ENCODE results near the gene HECW1. TPM values are rescaled to one million over a fixed set of nuclear protein-coding genes. Genes with fewer than 3 reads are reported as not detected.

The HECW1 gene
- total RNA-seq, 1 donor from 2014 or later: 68.7 TPM

DNA sequence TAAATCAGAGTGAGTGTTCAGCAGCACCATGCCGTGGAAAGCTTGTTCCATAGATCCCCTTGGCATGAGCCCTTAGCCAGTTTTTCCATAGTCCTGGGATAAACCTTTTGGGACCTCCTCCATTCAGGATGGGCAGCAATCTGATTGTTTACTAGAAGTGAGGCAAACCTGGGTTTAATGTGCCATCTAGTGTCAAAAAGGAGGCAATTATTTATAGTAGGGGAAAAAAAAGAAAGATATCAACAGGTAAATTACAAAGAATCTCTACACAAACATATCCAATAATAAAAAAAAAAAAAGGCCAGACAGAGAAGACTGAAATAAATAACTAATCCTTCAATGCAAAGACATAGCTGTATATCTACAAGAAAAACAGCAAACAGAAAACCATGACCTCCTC is 241.5 kb downstream of the HECW1 start:
- Mint-ChIP-seq H3K27me3 (ENCODE audit: unreplicated experiment) (peaks cover 4% of the 10 kb centered on the region), H3K27ac (ENCODE audit: unreplicated experiment) (no peak overlapping the region), H3K4me3 (ENCODE audit: unreplicated experiment) (no peak overlapping the region), H3K4me1 (ENCODE audit: low read depth, unreplicated experiment) (peaks cover 6% of the 10 kb centered on the region), H3K9me3 (ENCODE audit: unreplicated experiment) (peaks cover 8% of the 10 kb centered on the region), H3K36me3 (ENCODE audit: unreplicated experiment) (peaks cover 21% of the 10 kb centered on the region)
- DNase-seq: no peak
- TF ChIP-seq, protein P1, sequence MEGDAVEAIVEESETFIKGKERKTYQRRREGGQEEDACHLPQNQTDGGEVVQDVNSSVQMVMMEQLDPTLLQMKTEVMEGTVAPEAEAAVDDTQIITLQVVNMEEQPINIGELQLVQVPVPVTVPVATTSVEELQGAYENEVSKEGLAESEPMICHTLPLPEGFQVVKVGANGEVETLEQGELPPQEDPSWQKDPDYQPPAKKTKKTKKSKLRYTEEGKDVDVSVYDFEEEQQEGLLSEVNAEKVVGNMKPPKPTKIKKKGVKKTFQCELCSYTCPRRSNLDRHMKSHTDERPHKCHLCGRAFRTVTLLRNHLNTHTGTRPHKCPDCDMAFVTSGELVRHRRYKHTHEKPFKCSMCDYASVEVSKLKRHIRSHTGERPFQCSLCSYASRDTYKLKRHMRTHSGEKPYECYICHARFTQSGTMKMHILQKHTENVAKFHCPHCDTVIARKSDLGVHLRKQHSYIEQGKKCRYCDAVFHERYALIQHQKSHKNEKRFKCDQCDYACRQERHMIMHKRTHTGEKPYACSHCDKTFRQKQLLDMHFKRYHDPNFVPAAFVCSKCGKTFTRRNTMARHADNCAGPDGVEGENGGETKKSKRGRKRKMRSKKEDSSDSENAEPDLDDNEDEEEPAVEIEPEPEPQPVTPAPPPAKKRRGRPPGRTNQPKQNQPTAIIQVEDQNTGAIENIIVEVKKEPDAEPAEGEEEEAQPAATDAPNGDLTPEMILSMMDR (IDR thresholded peaks at IDR 0.05; ENCODE audit: partially characterized antibody, unreplicated experiment): no peak

DNA sequence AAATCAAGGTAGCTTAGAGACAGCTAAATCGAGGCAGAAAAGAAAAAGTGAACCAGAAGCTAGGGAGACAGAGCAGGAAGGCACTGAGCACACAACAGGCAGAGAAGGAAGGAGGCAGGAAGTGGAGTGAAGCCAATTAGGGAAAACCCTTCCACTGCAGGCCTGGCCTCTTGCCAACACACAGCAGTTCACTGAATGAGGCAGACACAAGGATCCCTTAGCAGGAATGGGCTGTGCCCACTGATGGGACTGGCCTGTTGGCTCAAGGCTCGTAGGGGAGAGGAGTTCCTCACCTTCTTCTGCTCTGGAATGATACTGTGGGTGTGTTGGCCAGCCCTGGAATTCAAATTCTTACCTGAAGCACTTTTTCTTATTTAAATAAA is 250.2 kb downstream of the HECW1 start:
- Mint-ChIP-seq H3K27me3 (ENCODE audit: unreplicated experiment) (peaks cover 10% of the 10 kb centered on the region), H3K27ac (ENCODE audit: unreplicated experiment) (peak overlapping the region; percentile 99), H3K4me3 (ENCODE audit: unreplicated experiment) (peak overlapping the region; percentile 15), H3K9me3 (ENCODE audit: unreplicated experiment) (peaks cover 18% of the 10 kb centered on the region), H3K4me1 (ENCODE audit: low read depth, unreplicated experiment) (peaks cover 26% of the 10 kb centered on the region), H3K36me3 (ENCODE audit: unreplicated experiment) (peaks cover 5% of the 10 kb centered on the region)
- peak; percentile 57 for DNase-seq
- TF ChIP-seq, protein P1 (IDR thresholded peaks at IDR 0.05; ENCODE audit: partially characterized antibody, unreplicated experiment): no peak

DNA sequence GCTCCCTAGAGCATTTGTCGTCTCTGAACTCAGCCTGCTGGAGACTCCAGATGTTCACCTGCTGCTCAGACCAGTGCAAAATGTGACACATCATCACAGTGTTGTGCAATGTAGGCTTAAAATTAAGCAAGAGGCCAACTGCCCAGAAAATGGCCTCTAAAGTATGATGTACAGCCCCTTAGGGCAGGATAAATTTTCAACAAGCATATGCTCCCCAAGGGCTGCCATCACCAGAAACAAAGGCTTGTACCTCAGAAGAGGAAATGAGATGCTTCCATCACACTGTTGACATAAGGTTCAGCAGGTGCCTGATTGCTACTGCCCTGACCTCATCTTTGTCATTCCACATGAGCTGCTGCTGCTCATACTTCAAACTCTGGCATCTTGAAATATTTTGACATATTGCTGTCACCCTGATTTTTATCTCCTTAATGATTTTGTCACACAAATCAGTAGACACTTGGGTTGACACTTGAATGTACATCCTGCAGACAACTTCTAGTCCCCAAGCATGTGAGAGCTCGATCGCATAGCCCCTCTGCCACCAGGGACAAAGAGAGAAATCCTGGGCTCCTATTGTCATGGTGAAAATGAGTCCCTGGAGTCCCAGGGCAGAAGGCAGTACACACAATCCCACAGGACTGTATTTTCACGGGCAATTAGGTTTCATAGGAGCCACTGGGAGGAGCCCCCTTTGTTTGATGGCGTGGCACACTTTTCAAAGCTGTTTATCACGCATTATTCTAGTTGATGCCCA is 250.8 kb downstream of the HECW1 start:
- peak; percentile 37 for DNase-seq
- H3K4me1 Mint-ChIP-seq (ENCODE audit: low read depth, unreplicated experiment): peaks cover 28% of the 10 kb centered on the region
- H3K36me3 Mint-ChIP-seq (ENCODE audit: unreplicated experiment): peaks cover 5% of the 10 kb centered on the region

DNA sequence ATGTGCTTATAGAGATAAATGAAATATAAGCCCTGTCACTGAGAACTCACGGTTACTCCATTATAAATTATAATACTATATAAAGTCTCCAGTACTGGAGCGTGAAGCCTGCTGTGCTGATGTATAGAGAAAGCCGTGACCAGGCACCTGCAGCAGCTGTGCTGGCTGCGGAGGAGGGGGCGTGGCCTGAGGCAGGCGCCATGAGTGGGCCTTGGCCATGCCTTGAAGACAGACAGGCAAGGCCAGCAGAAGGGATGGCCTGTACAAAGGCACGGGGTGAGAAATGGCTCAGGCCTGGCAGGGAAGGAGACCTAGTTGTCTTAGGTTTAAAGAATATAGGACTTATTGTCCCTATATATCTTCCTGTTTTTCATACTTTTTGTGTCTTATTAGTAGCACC is 251.9 kb downstream of the HECW1 start:
- DNase-seq: no peak
- peaks cover 18% of the 10 kb centered on the region for H3K9me3 Mint-ChIP-seq (ENCODE audit: unreplicated experiment)
- H3K36me3 Mint-ChIP-seq (ENCODE audit: unreplicated experiment): peaks cover 5% of the 10 kb centered on the region
- H3K27me3 Mint-ChIP-seq (ENCODE audit: unreplicated experiment): peaks cover 10% of the 10 kb centered on the region
- H3K4me1 Mint-ChIP-seq (ENCODE audit: low read depth, unreplicated experiment): peaks cover 28% of the 10 kb centered on the region
- TF ChIP-seq, protein P1 (IDR thresholded peaks at IDR 0.05; ENCODE audit: partially characterized antibody, unreplicated experiment): no peak
- peak overlapping the region; percentile 99 for H3K27ac Mint-ChIP-seq (ENCODE audit: unreplicated experiment)
- no peak overlapping the region for H3K4me3 Mint-ChIP-seq (ENCODE audit: unreplicated experiment)

More for the DNA sequence above, 250.8 kb downstream of the HECW1 start:
- H3K9me3 Mint-ChIP-seq (ENCODE audit: unreplicated experiment): peaks cover 18% of the 10 kb centered on the region
- TF ChIP-seq, protein P1 (IDR thresholded peaks at IDR 0.05; ENCODE audit: partially characterized antibody, unreplicated experiment): no peak
- peak overlapping the region; percentile 66 for H3K4me3 Mint-ChIP-seq (ENCODE audit: unreplicated experiment)
- peaks cover 10% of the 10 kb centered on the region for H3K27me3 Mint-ChIP-seq (ENCODE audit: unreplicated experiment)
- peak overlapping the region; percentile 99 for H3K27ac Mint-ChIP-seq (ENCODE audit: unreplicated experiment)

DNA sequence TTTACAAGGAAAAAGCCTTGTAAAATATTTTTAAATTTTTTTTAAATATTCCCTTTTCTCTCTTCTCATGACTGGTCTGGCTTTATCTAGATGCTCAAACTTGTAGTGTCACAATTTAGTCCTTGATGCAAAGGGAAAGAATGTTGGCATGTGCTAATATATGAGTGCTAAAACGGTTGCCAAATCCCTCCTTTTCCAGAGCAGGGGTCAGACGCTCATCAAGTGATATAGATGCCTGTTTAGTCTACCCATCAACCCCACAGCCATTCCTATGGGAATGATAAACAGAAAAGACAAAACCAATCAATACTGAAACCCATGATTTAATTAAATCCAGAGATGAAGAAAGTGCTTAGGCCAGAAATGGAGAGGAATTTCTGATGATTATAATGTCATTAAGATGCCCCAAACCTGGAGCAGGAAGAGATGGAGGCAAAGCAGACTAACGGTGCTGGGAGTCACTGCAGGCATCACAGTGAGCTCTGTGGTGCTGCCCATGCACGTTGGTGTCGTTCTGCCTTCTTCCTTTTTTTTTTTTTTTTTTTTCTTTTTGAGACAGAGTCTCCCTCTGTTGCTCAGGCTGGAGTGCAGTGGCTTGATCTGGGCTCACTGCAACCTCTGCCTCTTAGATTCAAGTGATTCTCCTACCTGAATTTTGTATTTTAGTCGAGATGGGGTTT is 260.4 kb downstream of the HECW1 start:
- peaks cover 9% of the 10 kb centered on the region for H3K4me1 Mint-ChIP-seq (ENCODE audit: low read depth, unreplicated experiment)
- H3K4me3 Mint-ChIP-seq (ENCODE audit: unreplicated experiment): peak overlapping the region; percentile 57
- H3K9me3 Mint-ChIP-seq (ENCODE audit: unreplicated experiment): no peaks in the 10 kb centered on the region
- H3K36me3 Mint-ChIP-seq (ENCODE audit: unreplicated experiment): peaks cover 13% of the 10 kb centered on the region
- no peak for DNase-seq
- peaks cover 5% of the 10 kb centered on the region for H3K27me3 Mint-ChIP-seq (ENCODE audit: unreplicated experiment)
- peak overlapping the region; percentile 2 for H3K27ac Mint-ChIP-seq (ENCODE audit: unreplicated experiment)
- TF ChIP-seq, protein P1 (IDR thresholded peaks at IDR 0.05; ENCODE audit: partially characterized antibody, unreplicated experiment): no peak

Data from glutamatergic neuron (in vitro differentiated cells).